M059J (cell line): ENCODE results near the gene IGSF9. TPM values are rescaled to one million over a fixed set of nuclear protein-coding genes. Genes with fewer than 3 reads are reported as not detected.

ENCODE experiments used
- DNase-seq: peaks from one replicate; pipeline ENCODE4 v3.0.0-alpha.2; 2012; ENCODE audit warnings: low read depth
- total RNA-seq: library from RNA; depleted of rRNA; stranded (reverse); fragments of >200 nt; shearing (Covaris generic); gene quantifications from 2 replicates; pipeline ENCODE4 v1.2.3, GENCODE V29; 2014

Gene IGSF9
- total RNA-seq, 1 experiment from 2014 or later, result 0.32 TPM

DNA sequence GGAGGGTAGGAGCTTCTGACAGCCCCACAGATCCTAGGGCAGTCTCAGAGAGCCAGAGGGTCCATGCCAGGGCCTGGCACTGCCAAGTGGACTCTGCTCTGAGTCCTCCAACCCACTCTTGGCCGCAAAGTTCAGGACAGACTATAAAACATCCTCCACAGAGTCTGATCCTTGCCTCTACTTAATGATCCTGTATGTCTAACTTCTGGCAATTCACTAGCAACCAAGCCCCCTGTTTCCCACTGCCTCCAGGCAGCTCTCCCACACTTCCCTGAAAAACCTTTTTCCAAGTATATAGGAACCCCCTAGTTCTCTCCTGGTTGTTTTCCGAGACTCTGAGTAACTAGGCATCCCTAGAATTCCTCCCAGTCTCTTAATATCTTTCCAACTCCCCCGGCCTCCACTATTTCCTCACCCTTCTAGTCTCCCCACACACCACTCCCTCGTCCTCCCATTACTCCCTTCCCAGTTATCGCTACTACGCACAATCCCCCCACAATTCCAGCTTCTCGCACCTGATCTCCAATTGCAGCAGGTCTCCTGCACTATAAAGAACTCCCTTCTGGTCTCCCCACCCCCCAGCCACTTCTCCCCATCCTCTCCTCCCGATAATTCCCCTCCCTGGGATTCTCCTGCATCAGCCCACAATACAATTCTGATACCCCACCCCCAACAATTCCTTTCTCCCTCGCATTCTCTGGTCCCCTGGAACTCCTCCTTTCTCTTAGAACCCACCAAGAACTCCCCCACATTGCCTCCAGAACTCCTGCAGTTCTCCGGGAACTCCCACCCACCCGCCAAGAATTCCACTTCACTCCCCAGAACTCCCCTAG is 574 bp downstream of the IGSF9 start:
- no peak for DNase-seq

GRCh38 chr1:159943908-159944622 is 1.3 kb downstream of the IGSF9 start:
- DNase-seq, result no peak

DNA sequence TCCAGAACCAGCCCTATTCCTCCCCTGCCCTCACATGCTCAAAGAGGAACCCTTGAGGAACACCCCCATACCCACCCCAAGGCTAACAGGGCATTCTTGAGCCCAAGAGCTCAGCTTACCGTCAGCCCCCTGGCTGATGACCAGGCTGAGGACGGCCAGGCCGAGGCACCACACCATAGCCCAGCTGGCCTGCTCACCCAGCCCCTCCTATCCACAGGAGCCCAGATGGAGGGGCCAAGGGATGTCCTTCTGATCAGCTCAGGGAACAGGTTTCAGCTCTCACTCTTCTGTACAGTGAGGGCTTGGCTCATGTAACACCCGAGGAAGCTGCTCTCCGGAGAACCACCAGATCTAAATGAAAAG is 2.2 kb downstream of the IGSF9 start:
- DNase-seq, result no peak

DNA sequence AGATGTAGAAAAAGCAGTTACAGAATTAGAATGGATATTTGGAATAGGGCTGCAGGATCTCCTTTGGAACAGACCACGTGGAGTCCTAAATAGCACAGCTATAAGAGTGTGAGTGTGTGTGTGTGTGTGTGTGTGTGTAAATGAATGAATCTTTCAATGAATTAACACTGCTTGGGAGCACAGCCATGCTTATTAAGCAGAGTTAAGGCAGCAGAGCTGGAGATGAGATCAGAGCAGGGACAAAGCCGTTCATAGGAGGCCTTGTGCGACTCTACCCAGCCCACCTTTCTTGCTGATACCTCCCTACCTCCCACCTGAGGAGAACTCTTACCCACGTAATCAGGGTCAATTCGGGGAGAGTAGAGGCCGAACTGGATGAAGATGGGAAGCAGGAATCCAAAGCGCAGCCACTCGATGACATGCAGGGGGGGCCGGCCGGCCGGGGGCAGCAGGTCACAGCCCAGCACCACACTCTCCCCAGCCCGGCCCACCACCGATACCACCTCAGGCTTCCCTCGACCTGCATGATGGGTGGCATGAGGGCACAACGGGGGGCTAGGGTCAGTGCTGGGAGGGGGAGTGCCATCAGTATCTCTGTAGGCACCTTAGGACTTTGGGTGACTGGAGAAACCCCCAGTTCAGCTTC is 2.7 kb downstream of the IGSF9 start:
- no peak for DNase-seq

GRCh38 chr1:159941591-159942560 is 3.5 kb downstream of the IGSF9 start:
- DNase-seq, result no peak

DNA sequence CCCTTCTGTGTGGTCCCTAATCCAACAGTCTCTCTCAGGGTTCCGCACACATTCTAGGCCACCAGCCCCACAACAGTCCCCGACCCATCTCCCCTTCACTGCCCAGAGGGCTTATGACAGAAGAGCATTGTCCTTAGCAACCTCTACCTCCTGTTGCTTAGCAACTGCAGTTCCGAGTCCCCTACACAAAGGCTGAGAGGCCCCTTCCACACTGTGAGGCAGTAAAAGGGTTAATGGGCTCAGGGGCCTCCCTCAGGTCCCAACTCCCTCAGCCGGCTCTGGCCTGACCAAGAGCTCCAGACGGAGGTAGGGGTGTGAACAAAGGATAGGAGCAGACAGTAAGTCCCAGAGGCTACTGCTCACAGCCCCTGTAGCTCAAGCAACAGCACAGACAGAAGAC is 4.3 kb downstream of the IGSF9 start:
- DNase-seq, result no peak

DNA sequence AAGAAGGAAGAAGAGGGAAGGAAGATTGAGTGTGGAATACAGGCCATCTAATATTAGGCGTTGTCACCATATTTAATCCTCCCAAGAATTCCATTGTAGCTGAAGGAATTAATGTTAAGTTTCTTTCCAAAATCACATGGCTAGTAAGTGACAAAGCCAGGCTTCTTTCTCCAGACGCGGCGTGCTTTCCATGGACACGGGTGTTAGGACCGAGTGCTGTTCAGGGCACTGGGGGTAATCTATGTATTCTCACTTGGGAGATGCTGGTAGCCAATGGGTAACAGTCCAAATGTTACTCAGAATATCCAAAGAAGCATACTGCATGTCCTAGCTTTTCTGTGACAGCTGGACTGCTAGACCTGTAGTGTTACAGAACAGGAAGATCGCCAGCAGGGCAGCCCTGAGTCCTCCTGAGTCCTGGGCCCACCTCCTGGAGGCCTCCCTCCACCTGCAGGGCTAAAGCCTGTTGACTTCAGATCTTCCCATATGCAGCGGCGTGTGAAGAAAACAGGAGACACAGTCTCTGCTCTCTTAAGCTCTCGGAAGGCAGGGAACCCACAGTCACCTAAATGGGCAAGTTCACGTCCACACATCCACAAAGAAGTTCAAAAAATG is 5.3 kb downstream of the IGSF9 start:
- DNase-seq, result no peak

DNA sequence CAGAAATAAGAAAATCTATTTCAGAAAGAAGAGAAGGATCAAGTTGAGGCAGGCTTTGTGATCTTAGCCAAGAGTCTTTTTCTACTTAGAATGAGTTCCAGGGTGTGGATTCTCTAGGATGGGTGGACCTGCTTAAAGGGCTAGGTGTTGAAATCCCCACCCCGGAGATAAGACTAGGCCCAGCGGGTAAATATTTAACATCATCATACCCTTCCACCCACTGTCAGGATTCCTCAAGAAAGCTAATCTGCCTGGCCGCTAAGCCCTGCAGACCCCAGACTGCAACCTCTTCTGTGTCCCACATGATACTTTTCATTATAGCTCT is 5.8 kb downstream of the IGSF9 start:
- DNase-seq, result no peak

GRCh38 chr1:159938905-159939677 is 6.3 kb downstream of the IGSF9 start:
- DNase-seq, result no peak

DNA sequence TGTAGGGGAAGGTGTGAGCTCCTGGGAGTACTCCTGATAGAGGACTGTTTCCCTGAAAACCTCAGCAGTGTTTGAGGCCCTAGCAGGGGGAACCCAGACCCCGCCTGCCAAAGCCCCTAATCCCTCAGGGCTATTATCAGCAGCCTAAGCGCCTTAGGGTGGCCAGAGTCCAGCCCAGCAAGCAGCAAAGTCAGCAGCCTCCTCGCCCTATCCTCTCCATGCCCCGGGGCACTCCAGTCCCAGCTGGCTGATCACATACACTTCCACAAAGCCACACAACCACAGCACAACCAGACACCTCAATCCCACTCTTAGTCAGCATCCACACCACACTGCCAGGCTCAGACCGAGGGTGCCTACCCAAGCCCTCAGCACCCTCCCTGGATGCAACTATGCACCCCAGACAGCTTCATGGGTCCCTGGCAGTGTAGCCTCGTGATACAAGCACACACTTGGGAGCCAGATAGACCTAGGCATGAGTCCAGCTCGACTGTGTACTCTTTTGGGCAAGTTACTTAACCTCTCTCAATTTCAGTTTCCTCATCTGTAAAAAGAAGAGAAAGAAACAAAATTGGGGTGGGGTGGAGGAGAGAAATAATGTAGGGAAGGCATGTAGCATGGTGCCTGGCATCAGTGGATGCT is 7.1 kb downstream of the IGSF9 start:
- DNase-seq, result peak; percentile 58

- no peak for DNase-seq
Observed at GRCh38 chr1:159937054-159937750, 8.2 kb downstream of the IGSF9 start.

GRCh38 chr1:159936273-159936904 is 9.0 kb downstream of the IGSF9 start:
- DNase-seq, result peak; percentile 57

- DNase-seq, result no peak
Observed at GRCh38 chr1:159935719-159936272, 9.6 kb downstream of the IGSF9 start.

DNA sequence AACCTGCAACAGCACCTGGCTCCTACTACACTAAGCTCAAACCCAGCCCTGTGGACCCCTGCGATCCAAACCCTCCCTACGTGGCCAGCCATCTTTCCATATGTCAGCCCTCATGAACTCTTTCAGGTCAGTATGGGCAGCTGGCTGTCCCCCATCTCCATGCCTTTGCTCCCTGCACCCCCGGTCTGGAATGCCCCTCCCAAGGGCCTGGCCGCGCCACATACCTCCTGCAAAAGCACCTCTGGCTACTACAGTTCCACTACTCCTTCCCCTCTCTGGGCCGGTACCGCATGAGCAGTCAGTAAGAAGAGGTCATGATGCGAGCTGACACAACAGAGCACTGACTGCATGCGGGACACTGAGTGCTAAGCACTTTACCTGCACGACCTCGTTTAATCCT is 10.1 kb downstream of the IGSF9 start:
- DNase-seq, result no peak

GRCh38 chr1:159934136-159935039 is 11.0 kb downstream of the IGSF9 start:
- DNase-seq, result no peak

DNA sequence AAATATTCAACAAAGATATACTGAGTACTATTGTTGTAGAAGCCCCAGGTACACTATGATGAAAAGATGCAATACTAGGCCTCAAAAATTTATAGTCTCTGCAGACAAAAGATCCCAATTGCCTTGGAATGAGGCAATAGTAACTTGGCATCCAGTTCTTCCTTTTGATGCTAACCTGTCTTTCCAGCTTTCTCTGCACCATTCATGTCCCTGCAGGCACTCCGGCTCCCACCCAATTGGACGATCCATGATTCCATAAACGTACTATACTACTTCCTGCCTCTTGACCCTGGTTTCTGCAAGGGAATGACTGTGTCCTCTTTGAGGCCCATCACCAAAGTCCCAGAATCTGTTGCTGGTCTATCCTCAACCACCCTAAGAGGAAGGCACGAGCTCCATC is 12.1 kb downstream of the IGSF9 start:
- no peak for DNase-seq
